GM19328 (cell line): ENCODE data around the gene KMT2C.
"Not testable (repeated sequence)": the region's sequence is repeated elsewhere in the genome, so short reads cannot be mapped to it uniquely, and the experiment has no call there.

Experiments used
- ATAC-seq: cut with Tn5 transposase; IDR thresholded peaks from one replicate; pipeline ENCODE4 v1.9.1; 2021; ENCODE audit warnings: mild to moderate bottlenecking, moderate library complexity; ENCODE audit not compliant: unreplicated experiment

Gene KMT2C

DNA sequence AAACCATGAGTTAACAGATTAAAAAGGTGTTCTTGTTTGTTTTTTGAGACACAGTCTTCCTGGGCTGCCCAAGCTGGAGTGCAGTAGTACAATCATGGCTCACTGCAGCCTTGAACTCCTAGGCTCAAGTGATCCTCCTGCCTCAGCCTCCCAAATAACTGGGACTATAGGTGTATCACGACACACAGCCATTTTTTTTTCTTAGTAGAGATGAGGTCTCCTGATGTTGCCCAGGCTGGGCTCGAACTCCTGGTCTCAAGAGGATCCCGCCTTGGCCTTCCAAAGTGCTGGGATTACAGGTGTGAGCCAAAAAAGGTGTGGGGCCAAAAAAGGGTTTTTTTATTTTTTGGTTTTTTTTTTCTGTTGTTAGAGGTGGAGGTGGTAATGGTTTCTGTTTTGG, 29.3 kb downstream of the KMT2C start:
- no peak for ATAC-seq

DNA sequence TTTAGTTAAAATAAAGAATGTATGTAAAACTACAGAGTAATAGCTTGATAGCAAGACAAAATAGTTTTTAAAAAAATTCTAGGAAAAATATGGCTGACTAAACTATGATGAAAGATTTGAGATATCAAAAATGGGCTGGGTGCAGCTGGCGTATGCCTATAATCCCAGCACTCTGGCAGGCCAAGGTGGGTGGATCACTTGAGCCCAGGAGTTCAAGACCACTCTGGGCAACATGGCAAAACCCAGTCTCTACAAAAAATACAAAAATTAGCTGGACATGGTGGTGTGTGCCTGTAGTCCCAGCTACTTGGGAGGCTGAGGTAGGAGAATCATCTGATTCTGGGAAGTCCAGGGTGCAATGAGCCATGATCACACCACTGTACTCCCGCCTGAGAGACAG, 29.8 kb downstream of the KMT2C start:
- not testable (repeated sequence) for ATAC-seq

DNA sequence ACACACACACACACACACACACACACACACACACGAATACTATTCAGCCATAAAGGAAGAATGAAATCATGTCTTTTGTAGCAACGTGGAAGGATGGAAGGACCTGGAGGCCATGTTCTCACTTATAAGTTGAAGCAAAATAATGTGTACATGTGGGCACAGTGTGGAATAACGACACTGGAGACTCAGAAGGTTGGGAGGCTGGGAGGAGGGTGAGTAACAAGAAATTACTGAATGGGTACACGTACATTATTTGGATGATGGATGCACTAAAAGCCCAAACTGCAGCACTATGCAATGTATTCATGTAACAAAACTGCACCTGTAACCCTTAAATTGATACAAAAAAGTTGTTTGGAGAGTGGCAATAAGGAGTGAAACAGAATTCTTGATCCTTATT, 32.1 kb downstream of the KMT2C start:
- no peak for ATAC-seq

DNA sequence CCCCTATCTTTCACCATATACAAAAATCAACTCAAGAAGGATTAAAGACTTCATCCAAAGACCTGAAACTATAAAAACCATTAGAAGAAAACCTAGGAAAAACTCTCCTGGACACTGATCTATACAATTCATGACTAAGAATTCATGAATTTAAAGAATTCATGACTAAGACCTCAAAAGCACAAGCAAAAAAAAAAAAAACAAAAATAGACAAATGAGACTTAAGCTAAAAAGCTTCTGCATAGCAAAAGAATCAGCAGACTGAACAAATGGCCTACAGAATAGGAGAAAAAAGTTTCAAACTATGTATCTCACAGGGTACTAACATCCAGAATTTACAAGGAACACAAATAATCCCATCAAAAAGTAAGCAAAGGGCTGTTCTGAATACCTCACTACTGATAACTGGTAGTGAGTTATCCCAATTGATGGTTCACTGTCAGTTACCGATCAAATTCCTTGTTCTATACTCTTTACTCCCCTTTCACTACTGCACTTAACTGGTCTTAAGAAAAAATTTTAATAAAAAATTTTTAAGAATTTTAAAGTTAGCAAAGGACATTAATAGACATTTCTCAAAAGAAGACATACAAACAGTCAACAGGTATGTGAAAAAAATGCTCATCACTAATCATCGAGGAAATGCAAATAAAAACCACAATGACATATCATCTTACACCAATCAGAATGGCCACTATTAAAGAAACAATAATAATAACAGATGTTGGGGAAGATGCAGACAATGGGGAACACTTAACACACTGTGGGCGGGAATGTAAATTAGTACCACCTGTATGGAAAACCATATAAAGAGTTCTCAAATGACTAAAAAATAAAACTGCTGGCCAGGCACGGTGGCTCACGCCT, 33.2 kb downstream of the KMT2C start:
- no peak for ATAC-seq

DNA sequence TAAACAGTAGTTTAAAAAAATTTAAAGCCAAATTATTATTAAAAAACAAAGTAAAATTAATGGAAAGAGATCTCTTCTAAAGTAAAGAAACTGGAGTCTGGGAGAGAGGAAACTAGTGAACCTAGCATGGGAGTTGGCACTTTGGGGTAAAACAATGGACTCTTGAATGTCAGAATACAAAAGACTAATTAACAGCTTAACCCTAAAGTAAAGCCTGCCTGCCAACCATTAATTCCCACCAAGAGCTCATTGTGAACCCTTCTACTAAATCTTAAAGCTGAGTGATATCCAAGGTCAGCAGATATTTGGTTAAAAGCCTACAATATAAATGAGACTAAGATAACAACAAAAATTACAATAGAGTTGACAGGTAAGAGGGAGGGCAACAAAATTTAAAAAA, 36.5 kb downstream of the KMT2C start:
- ATAC-seq: no peak

DNA sequence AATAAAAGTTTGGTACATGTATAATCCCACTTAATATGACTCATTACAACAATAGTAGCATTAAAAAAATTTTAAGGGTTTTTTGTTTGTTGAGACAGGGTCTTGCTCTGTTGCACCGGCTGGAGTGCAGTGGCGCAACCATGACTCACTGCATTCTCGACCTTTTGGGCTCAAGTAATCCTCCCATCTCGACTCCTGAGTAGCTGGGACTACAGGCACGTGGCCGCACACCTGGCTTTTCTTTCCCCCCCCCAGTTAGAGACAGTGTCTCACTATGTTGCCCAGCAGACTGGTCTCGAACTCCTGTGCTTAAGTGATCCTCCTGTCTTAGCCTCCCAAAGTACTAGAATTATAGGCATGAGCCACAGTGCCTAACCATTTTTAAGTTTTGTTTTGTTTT, 40.7 kb downstream of the KMT2C start:
- ATAC-seq: no peak

DNA sequence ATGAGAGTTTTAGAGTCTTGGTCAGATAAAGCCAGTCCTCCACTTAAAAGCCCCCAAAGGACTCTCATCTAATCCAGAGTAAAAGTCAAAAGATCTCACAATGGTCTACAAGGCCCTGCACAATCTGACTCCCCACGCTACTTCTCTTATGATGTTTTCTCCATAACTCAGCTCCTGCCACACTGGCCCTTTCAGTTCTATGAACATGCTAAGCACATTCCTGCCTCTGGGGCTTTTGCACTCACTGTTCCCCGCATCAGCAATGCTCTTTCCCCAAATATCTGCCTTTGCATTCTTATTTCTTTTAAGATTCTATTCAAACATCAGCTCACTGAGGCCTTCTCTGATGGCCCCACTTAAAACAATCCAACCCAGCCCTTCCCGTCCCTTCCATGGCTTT, 41.6 kb downstream of the KMT2C start:
- not testable (repeated sequence) for ATAC-seq

DNA sequence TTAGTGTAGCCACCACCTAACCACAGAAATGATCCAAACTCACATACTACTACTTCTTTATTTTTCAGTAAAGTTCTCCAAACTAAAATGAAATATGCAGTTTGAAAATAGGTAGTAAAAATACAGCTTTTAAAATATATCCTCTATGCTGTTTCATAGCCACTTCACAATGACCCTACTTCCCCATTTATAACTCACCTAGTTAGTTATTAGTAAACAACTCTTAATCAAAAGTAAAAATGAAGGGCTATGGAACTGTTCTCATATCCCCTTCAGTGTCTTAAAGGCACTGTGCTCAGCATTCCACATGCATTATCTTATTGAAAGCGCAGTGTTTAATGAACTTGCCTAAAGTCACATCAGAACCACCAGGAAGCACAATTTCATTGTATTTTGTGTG, 43.5 kb downstream of the KMT2C start:
- ATAC-seq: no peak

DNA sequence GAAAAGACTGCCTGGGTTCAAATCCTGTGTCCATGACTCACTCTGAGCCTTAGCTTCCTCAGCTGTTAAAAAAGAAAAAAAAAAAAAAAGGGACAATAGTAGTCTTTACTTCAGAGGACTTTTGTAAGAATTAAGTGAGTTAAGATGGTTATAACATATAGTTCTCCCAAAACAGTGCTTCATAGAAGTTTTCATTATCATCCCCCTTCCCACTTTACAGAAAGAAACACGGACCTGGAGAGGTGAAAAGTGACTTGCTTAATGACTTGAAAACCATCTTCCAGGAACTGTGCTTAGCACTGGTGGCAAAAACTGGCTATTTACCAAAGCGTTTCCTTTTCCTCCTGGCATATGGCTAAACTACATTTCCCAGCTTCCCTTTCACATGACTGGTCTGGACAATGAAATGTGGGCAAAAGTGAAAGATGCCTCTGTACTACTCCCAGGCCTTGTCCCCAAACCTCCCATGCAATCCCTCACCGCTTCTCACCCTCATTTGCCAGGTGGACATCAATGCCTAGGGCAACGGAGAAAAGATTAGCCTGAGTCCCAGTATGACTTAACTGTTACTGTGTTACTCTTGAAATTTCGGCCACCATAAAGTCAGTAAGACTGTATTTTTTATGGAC, 49.6 kb downstream of the KMT2C start:
- ATAC-seq: not testable (repeated sequence)

DNA sequence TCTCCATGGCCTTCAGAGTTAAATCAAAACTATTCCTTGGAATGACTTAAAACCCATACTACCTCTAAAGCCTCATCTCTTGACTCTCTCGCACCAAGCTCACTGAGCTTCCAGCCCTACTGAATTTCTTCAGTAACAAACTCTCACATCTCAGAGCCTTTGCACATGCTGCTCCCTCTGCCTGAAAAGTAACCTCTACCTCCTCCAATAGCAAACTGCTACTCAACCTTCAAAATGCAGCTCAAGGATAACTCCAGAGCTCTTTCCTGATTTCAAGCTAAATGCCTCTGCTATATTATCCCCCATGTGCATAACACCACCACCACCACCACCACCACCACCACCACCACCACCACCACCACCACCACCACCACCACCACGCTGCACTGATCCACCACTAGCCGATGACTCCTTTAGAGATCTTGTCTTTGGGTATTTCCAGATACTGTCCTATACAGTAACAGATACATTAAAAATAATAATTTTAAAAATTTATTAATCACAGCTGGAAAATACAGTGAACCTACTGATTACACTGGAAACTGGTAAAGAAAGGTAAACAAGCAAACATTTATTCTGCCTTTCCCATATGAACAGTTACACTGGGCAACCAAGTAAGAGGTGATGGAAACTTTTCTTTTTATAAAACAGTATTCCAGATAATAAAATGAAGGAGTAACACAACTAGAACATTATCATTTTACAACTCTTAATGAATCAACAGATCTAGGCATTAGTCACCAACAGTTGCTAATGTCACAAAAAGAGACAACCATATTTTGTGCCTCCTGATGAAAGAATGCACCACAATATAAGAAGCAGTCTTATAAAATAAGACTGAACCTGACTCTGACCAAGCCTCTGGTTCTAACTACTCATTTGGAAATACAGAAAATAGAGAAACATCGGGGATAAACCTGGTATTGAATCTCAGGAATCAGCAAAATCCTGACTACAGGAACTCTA, 51.3 kb downstream of the KMT2C start:
- ATAC-seq: not testable (repeated sequence)

DNA sequence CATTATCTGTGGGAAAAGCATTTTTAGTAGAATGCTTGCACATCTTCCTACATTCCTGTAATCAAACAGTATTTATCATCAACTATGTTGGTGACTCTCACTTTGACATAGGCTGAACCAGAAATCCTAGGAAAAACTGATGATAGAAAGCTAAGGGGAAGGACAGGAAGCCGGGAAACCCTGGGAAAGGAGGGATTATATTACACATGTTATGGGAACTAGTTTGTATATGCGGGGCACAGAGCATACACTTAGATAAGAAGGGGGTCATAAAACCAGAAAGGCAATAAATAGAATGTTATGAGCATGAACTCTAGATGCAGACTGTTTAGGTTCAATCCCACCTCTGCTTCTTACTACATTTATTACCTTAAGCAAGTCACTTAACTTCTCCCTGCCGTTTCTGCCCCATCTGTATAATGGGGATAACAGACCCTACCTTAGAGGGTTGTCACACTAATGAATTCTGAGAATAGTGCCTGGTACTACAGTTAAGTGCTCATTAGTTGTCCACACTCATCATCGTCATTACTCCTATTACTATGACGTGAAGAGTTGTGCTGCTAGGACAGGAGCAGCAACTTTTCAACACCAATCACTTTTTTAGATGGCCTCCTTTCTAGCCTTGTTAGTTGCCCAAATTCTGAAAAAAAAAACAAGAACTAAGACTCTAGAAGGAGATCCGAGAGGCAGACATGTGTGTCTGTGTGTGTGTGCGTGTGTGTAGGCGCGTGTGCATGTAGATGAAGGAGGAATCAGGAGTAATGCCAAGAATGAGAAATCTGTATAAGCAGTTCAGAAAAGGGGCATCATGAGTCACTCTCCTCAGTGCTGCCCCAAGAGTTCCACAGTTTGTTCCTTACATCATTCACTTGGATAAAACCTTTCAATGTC, 52.2 kb downstream of the KMT2C start:
- no peak for ATAC-seq

DNA sequence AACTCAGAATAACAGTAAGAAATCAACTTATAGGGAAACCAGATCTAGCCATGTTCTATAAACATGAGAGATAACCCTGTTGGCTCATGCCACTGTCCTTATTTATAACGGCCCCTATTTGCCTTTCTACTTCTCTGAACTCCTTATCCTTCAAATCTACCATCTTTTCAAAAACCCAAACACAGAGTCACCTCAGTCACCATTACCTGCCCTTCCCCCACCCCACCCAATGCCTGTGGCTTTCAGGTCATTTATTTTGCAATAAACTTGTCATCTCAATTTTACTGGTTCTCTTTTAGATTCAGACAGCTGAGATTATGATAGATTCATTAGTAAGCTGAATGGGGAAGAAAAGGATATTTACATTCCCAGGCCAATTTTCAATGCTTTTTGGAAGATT, 53.6 kb downstream of the KMT2C start:
- no peak for ATAC-seq

DNA sequence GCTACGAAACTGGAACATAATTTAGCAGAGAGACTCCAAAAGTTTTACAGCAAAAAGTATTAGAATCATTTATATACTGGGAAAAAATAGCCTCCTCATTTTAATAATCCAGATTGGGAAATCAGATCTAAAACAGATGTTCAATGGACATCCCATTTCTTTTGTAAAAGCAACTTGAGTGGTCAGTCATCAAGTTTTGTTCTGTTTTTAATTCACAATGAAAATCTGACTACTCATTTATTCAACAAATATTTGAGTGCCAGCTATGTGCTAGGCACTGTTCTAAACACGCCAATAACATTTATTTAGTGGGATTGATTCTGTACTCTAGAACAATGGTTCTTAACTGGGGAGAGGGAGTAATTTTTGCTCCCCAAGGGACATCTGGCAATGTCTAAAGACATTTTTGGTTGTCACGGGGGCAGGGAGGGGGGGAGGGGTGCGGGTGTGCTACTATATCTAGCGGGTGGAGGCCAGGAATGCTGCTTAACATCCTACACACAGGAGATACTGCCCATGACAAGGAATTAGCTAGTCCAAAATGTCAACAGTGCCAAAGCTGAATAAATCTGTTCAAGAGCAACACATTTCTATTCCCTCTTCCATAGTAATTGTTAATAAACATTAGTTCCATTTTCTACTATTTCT, 54.7 kb downstream of the KMT2C start:
- ATAC-seq: not testable (repeated sequence)

DNA sequence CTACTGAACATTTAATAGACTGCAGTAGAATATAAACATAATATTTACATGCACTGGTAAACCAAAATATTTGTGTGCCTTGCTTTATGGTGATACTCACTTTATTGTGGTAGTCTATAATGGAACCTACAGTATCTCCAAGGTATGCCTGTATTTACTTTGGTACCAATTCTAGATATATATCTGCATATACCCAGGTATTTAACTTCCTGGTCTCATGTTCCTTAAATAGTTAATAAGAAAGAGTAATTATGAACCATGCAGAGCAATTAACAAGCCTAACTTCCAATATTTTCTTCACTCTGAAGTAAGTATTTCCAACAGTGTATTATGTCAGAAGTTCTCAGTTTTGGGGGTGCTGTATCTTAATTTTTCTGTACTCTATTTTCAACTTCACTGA, 57.3 kb downstream of the KMT2C start:
- ATAC-seq: not testable (repeated sequence)

DNA sequence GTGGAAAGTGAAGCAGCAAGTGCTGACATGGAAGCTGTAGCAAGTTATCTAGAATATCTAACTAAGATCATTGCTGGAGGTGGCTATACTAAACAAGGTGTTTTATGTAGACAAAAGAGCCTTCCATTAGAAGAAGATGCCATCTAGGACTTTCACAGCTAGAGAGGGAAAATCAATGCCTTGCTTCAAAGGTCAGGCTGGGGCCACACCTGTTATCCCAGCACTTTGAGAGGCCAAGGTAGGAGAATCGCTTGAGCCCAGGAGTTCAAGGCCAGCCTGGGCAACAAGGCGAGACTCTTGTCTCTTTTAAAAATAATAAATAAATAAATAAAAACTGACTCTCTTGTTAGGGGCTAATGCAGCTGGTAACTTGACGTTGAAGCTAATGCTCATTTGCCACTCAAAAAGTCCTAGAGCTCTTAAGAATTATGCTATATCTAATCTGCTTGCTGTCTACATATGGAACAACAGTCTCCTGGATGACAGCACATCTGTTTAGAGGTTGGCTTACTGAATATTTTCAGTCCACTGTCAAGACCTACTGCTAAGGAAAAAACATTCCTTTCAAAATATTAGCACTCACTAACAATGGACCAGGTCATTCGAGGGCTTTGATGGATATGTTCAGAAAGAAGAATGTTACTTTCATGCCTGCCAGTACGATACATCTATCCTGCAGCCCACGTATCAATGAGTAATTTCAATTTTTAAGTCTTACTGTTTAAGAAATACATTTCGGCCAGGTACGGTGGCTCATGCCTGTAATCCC, 58.9 kb downstream of the KMT2C start:
- ATAC-seq: not testable (repeated sequence)

DNA sequence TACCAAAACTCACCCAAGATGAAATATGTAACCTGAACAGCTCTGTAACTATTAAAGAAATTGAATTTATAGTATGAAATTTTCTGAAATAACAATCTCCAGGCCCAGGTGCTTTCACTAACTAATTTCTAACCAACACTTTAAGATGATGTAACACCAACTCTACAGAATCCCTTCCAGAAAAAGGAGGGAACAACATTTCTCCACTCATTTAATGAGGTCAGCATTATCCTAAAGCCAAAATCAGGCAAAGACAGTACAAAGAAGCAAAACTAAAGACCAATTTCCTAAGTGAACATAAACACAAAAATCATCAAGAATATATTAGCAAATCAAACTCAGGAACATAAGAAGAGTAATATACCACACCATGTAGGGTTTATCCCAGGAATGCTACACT, 65.5 kb downstream of the KMT2C start:
- ATAC-seq: no peak

DNA sequence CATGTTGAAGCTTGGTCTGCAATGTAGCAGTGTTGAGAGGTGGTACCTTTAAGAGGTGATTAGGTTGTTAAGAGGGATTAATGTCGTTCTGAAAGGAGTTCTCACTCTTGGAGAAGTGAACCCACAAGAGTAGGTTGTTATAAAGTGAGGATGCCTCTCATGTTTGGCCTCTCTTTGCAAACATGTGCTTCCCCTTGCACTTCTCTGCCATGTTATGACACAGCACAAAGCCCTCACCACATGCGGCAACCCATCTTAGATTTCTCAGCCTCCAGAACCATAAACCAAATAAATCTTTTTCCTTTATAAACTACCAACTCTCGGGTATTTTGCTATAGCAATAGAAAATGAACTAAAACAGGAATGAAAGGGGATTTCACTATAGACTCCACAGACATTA, 66.3 kb downstream of the KMT2C start:
- no peak for ATAC-seq

DNA sequence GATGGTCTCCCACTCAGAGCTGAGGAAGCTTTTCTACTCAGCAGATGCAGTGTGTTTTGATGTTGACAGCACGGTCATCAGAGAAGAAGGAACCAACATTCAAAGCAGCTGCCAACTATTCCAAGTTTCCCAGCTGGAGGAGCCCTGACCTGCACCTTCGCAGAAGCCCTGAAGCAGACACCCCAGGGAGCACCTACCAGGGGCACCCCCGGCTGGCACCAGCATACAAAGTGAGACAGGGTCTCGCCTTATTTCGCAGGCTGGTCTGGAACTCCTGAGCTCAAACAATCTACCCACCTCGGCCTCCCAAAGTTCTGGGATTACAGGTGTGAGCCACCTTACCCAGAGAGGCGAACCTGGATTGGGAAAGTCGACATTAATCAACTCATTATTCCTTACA, 68.6 kb downstream of the KMT2C start:
- no peak for ATAC-seq

DNA sequence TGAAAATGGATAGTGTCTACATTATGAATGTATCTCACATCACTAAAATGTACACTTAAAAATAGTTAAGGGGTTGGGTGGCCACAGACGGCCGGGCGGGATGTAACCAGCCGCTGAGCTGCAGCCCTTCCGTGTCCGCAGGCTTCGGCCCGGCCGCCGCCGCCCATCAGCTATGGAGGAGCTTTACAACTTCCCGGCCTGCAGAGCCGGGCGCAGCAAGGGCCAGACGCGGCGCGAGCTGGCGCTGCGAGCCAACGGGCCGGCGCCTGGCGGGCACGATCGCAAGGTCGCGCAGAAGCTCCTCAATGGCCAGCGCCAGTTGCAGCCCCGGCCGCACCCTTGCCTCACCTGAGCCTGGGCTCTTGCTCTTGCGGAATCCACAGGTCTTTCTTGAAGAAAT, 69.1 kb downstream of the KMT2C start:
- ATAC-seq: no peak
